Measurements from ENCODE around the gene CALML5. TPM values are rescaled to one million over a fixed set of nuclear protein-coding genes. Genes with fewer than 3 reads are reported as not detected.

The CALML5 gene
- total and polyA plus RNA-seq, 9 of the 15 experiments (the other 6 are each of a cell fraction or from before 2014, with no cell fraction given) = not detected

- TF ChIP-seq SUPT5H (IDR thresholded peaks at IDR 0.05) (0 out of 2 replicates have a peak, but pooled peaks have one; percentile 25), POLR2AphosphoS5 (IDR thresholded peaks at IDR 0.05; ENCODE audit: control insufficient read depth, insufficient read depth, low read depth, low read length) (peak; percentile 54; the same call in 1 of the 2 replicates), RAD21 (CRISPR knock-in tag; conservative IDR thresholded peaks at IDR 0.05 in 1 of 2, IDR thresholded peaks at IDR 0.05 in 1 of 2) (0 out of 4 replicates have a peak, but pooled peaks of 1 of the 2 experiments have one; percentile 3), NUFIP1 (IDR thresholded peaks at IDR 0.05; ENCODE audit: partially characterized antibody) (peak; percentile 31)
Observed at GRCh38 chr10:5458949-5459747, 40.2 kb downstream of the CALML5 start (continued).

- in situ Hi-C loops (cut with MboI) = no loop called here
- no peak for TF ChIP-seq ATF1 (CRISPR knock-in tag; IDR thresholded peaks at IDR 0.05)
- no peak for TF ChIP-seq ATF1 (tag; IDR thresholded peaks at IDR 0.05)
- TF ChIP-seq REST (IDR thresholded peaks at IDR 0.05; ENCODE audit: borderline replicate concordance) = no peak
- TF ChIP-seq REST (CRISPR knock-in tag; IDR thresholded peaks at IDR 0.05; ENCODE audit: low read depth) = no peak
- no peak for TF ChIP-seq ELF1 (tag; IDR thresholded peaks at IDR 0.05)
- TF ChIP-seq ZNF780A (CRISPR knock-in tag; IDR thresholded peaks at IDR 0.05) = no peak
- TF ChIP-seq GTF2F1 (IDR thresholded peaks at IDR 0.05; ENCODE audit: low read depth, low read length) = no peak
- peak; percentile 32 for TF ChIP-seq POLR2B (IDR thresholded peaks at IDR 0.05; ENCODE audit: low read depth, partially characterized antibody)
Observed at GRCh38 chr10:5458425-5458824, 40.9 kb downstream of the CALML5 start.

More at GRCh38 chr10:5458425-5458824, 40.9 kb downstream of the CALML5 start:
- POLR2A ChIA-PET = interaction anchor here (1.5 kb wide), 1 partner anchor 150 kb away, joined by 6 read pairs; no protein-coding TSS in a partner anchor
- Histone ChIP-seq H3K4me2 (ENCODE audit: insufficient read depth, low read length) (no peak overlapping the region), H3K27me3 (ENCODE audit: control insufficient read depth in 2 of 2, insufficient read depth in 2 of 2, low read length in 2 of 2) (no peaks in the 10 kb centered on the region), H3K79me2 (ENCODE audit: control insufficient read depth, insufficient read depth, low read length) (peaks cover 100% of the 10 kb centered on the region), H3K9me3 (replicated peaks; ENCODE audit: control insufficient read depth, insufficient read depth, low read depth, low read length) (no peaks in the 10 kb centered on the region), H3K9me1 (ENCODE audit: control insufficient read depth, insufficient read depth, low read length) (no peaks in the 10 kb centered on the region), H3K4me3 (no peak overlapping the region), H2AFZ (ENCODE audit: low read depth, low read length) (no peak overlapping the region), H3K4me1 (replicated peaks in 1 of 2; ENCODE audit: control insufficient read depth in 2 of 2, insufficient read depth in 2 of 2, low read length in 2 of 2) (peaks cover 24 to 39% of the 10 kb centered on the region in 2 experiments), H4K20me1 (replicated peaks; ENCODE audit: control insufficient read depth, insufficient read depth, low read length) (no peaks in the 10 kb centered on the region), H3K27ac (ENCODE audit: extremely low read depth, low read depth, low read length) (no peak overlapping the region), H3K9ac (ENCODE audit: insufficient read depth in 1 of 2, low read depth in 2 of 2, low read length in 2 of 2) (no peak overlapping the region), H3K36me3 (ENCODE audit: control insufficient read depth, insufficient read depth, low read length) (peaks cover 86% of the 10 kb centered on the region)
- no TSS peak for BruUV-seq (replicated peaks)
- FAIRE-seq (no peak), ATAC-seq (no peak), DNase-seq (ENCODE audit: extremely low read depth in 1 of 4, low spot score in 3 of 4) (no peak)
- CTCF ChIA-PET (ENCODE audit: low intra/inter-chr PET ratio) = no interaction called here
- WGBS (ENCODE audit: insufficient coverage, low coverage, missing lambda C conversion rate) = 94% methylated on average over 1 of the region's 1 CpG
- intact Hi-C loops (cut with micrococcal nuclease) = no loop called here
